ENCODE measurements around the gene C1QTNF6. TPM values are rescaled to one million over a fixed set of nuclear protein-coding genes. Genes with fewer than 3 reads are reported as not detected.
"Not testable (repeated sequence)": the region's sequence is repeated elsewhere in the genome, so short reads cannot be mapped to it uniquely, and the experiment has no call there.

C1QTNF6 gene
- 1 to 10 TPM; 1.2 to 8.0 (median 2.1) TPM for total RNA-seq
- polyA plus RNA-seq: 10 to 100 TPM in 1 of 2 donors, 1 to 10 TPM in 1; 9.8 to 10.9 TPM

GRCh38 chr22:37187891-37188761, at the start of gene C1QTNF6:
TSS of gene C1QTNF6 (minus strand) at chr22:37188247. CDS start at chr22:37188213, 34 bp downstream.
- no peaks in the 10 kb centered on the region for H3K36me3 ChIP-seq
- no peak for FAIRE-seq
- no peaks in the 10 kb centered on the region for H3K27me3 ChIP-seq
- H3K27ac ChIP-seq: peak within 1 kb of the TSS in 3 of 4 donors; percentile 40 to 82 (median 64)
- ATAC-seq: peak; percentile 40 to 78 (median 70)
- intact Hi-C loops (cut with DNase I): no loop called here
- H3K9me3 ChIP-seq: no peaks in the 10 kb centered on the region
- peak in 2 of 6 donors; percentile 51 to 59 for DNase-seq
- 33 to 36% methylated on average over 17 of the region's 17 CpGs for WGBS, 2 donors
- peaks cover 0 to 6% (median 0%) of the 10 kb centered on the region in 3 donors for H3K4me1 ChIP-seq
- H3K4me3 ChIP-seq: peak within 1 kb of the TSS in 1 of 4 donors; percentile 29
- TF ChIP-seq CTCF (IDR thresholded peaks at IDR 0.05): no peak

GRCh38 chr22:37235897-37236607, 48.0 kb upstream of the C1QTNF6 start:
- Histone ChIP-seq H3K4me3 (no peak overlapping the region), H3K4me1 (no peaks in the 10 kb centered on the region), H3K9me3 (no peaks in the 10 kb centered on the region), H3K27me3 (no peaks in the 10 kb centered on the region), H3K36me3 (no peaks in the 10 kb centered on the region), H3K27ac (no peak overlapping the region)
- ATAC-seq (no peak), DNase-seq (no peak), FAIRE-seq (no peak)
- 86 to 92% methylated on average over 3 of the region's 3 CpGs for WGBS, 2 donors
- intact Hi-C loops (cut with DNase I): no loop called here
- no peak for TF ChIP-seq CTCF (IDR thresholded peaks at IDR 0.05)

GRCh38 chr22:37234736-37235711, 47.0 kb upstream of the C1QTNF6 start:
- no peaks in the 10 kb centered on the region for H3K36me3 ChIP-seq
- intact Hi-C loops (cut with DNase I): no loop called here
- TF ChIP-seq CTCF (IDR thresholded peaks at IDR 0.05): no peak
- no peak for DNase-seq
- FAIRE-seq: no peak
- no peak overlapping the region for H3K27ac ChIP-seq
- H3K27me3 ChIP-seq: no peaks in the 10 kb centered on the region
- 79 to 82% methylated on average over 16 of the region's 16 CpGs for WGBS, 2 donors
- ATAC-seq: no peak
- H3K9me3 ChIP-seq: no peaks in the 10 kb centered on the region
- peaks cover 0 to 5% (median 3%) of the 10 kb centered on the region in 3 donors for H3K4me1 ChIP-seq
- no peak overlapping the region for H3K4me3 ChIP-seq

- WGBS, 2 donors: 47 to 54% methylated on average over 27 of the region's 27 CpGs
- H3K36me3 ChIP-seq: no peaks in the 10 kb centered on the region
- DNase-seq (no peak), FAIRE-seq (no peak), ATAC-seq (no peak)
- no peak for TF ChIP-seq CTCF (IDR thresholded peaks at IDR 0.05)
- intact Hi-C loops (cut with DNase I): no loop called here
- H3K9me3 ChIP-seq: no peaks in the 10 kb centered on the region
- no peaks in the 10 kb centered on the region for H3K27me3 ChIP-seq
- no peak overlapping the region for H3K27ac ChIP-seq
- H3K4me3 ChIP-seq: no peak overlapping the region
- peaks cover 0 to 5% (median 3%) of the 10 kb centered on the region in 3 donors for H3K4me1 ChIP-seq
Measured at GRCh38 chr22:37233751-37234631, 45.9 kb upstream of the C1QTNF6 start.

GRCh38 chr22:37233371-37233750, 45.3 kb upstream of the C1QTNF6 start:
- ATAC-seq; H3K4me1 ChIP-seq; H3K4me3 ChIP-seq; intact Hi-C loops (cut with DNase I); H3K27me3 ChIP-seq; H3K27ac ChIP-seq; FAIRE-seq; H3K9me3 ChIP-seq; H3K36me3 ChIP-seq; DNase-seq: not testable (repeated sequence)
- WGBS, 2 donors: 81 to 87% methylated on average over 12 of the region's 12 CpGs

All from pancreas (tissue), 10 donors.